Measurements from ENCODE around the gene FXYD2. TPM values are rescaled to one million over a fixed set of nuclear protein-coding genes. Genes with fewer than 3 reads are reported as not detected.

FXYD2 gene
- total and polyA plus RNA-seq, 9 of the 15 experiments (the other 6 are each of a cell fraction or from before 2014, with no cell fraction given): not detected

- TF ChIP-seq SMARCB1 (IDR thresholded peaks at IDR 0.05; ENCODE audit: insufficient read length, low read depth) (no peak), TAL1 (IDR thresholded peaks at IDR 0.05) (no peak; the same call in 1 of the 2 replicates), ZSCAN29 (IDR thresholded peaks at IDR 0.05) (no peak), CC2D1A (IDR thresholded peaks at IDR 0.05) (peak; percentile 44; the same call in 1 of the 2 replicates), ZNF695 (CRISPR knock-in tag; IDR thresholded peaks at IDR 0.05) (no peak), FOXK1 (CRISPR knock-in tag; IDR thresholded peaks at IDR 0.05; ENCODE audit: borderline replicate concordance) (no peak), POLR2G (IDR thresholded peaks at IDR 0.05; ENCODE audit: low read depth, low read length) (no peak), ATF2 (CRISPR knock-in tag; IDR thresholded peaks at IDR 0.05) (no peak), MYC (IDR thresholded peaks at IDR 0.05; ENCODE audit: low read depth, low read length) (no peak), MYC (CRISPR knock-in tag; IDR thresholded peaks at IDR 0.05; ENCODE audit: borderline replicate concordance, low read depth) (no peak), ARHGAP35 (IDR thresholded peaks at IDR 0.05; ENCODE audit: partially characterized antibody) (peak; percentile 84), HNRNPL (IDR thresholded peaks at IDR 0.05; ENCODE audit: low read depth, low read length) (no peak), SREBF2 (CRISPR knock-in tag; IDR thresholded peaks at IDR 0.05) (no peak), SMAD3 (CRISPR knock-in tag; conservative IDR thresholded peaks at IDR 0.05) (no peak), SETDB1 (IDR thresholded peaks at IDR 0.05; ENCODE audit: low read length) (no peak), RNF219 (CRISPR knock-in tag; IDR thresholded peaks at IDR 0.05) (no peak), TCF7 (IDR thresholded peaks at IDR 0.05; ENCODE audit: borderline replicate concordance) (no peak), ZNF175 (CRISPR knock-in tag; IDR thresholded peaks at IDR 0.05; ENCODE audit: low read depth) (no peak), COPS2 (conservative IDR thresholded peaks at IDR 0.05) (no peak), SLC30A9 (CRISPR knock-in tag; IDR thresholded peaks at IDR 0.05) (no peak), ZNF830 (CRISPR knock-in tag; IDR thresholded peaks at IDR 0.05) (no peak), ZNF24 (IDR thresholded peaks at IDR 0.05) (no peak), U2AF2 (optimal IDR thresholded peaks at IDR 0.05; ENCODE audit: low read depth, low read length) (no peak)
- TF ChIP-seq, protein P1, sequence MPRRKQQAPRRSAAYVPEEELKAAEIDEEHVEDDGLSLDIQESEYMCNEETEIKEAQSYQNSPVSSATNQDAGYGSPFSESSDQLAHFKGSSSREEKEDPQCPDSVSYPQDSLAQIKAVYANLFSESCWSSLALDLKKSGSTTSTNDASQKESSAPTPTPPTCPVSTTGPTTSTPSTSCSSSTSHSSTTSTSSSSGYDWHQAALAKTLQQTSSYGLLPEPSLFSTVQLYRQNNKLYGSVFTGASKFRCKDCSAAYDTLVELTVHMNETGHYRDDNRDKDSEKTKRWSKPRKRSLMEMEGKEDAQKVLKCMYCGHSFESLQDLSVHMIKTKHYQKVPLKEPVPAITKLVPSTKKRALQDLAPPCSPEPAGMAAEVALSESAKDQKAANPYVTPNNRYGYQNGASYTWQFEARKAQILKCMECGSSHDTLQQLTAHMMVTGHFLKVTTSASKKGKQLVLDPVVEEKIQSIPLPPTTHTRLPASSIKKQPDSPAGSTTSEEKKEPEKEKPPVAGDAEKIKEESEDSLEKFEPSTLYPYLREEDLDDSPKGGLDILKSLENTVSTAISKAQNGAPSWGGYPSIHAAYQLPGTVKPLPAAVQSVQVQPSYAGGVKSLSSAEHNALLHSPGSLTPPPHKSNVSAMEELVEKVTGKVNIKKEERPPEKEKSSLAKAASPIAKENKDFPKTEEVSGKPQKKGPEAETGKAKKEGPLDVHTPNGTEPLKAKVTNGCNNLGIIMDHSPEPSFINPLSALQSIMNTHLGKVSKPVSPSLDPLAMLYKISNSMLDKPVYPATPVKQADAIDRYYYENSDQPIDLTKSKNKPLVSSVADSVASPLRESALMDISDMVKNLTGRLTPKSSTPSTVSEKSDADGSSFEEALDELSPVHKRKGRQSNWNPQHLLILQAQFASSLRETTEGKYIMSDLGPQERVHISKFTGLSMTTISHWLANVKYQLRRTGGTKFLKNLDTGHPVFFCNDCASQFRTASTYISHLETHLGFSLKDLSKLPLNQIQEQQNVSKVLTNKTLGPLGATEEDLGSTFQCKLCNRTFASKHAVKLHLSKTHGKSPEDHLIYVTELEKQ (CRISPR knock-in tag; IDR thresholded peaks at IDR 0.05): no peak
These were observed 15.1 kb downstream of the FXYD2 start (continued) for GRCh38 chr11:117809236-117810055.
